ENCODE results near the gene GIPC3.
A peak's percentile ranks its signal among the peaks of the same experiment; 100 is the strongest.
"Not testable (repeated sequence)": the region's sequence is repeated elsewhere in the genome, so short reads cannot be mapped to it uniquely, and the experiment has no call there.

The GIPC3 gene

DNA sequence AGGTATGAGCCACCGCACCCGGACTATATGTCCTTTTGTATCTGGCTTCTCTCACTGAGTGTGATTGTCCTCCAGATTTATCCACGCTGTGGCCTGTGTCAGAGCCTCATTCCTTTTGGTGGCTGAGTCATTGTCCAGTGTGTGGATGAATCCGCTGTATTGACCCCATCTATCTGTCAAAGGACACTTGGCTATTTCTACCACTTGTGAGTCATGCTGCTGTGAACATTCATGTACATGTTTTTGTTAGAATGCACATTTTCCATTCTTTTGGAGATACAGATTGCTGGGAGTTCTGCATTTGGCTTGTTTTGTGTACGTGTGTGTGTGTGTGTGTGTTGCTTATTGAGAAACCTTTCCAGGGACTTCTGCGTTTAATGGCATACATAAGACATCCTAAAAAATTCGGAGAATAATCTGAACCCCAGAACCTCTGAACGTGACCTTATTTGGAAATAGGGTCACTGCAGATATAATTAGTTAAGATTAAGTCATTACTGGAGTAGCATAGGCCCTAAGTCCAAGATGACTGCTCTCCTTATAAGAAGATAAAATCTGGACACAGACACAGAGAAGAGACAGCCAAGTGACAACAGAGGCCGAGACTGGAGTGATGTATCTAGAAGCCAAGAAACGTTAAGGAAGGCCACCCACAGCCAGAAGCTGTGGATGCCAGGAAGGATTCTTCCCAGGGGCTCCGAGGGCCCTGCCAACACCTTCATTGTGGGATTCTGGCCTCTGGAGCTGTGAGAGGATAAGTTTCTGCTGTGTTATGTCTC, 4.9 kb upstream of the GIPC3 start:
- TF ChIP-seq, protein P1, sequence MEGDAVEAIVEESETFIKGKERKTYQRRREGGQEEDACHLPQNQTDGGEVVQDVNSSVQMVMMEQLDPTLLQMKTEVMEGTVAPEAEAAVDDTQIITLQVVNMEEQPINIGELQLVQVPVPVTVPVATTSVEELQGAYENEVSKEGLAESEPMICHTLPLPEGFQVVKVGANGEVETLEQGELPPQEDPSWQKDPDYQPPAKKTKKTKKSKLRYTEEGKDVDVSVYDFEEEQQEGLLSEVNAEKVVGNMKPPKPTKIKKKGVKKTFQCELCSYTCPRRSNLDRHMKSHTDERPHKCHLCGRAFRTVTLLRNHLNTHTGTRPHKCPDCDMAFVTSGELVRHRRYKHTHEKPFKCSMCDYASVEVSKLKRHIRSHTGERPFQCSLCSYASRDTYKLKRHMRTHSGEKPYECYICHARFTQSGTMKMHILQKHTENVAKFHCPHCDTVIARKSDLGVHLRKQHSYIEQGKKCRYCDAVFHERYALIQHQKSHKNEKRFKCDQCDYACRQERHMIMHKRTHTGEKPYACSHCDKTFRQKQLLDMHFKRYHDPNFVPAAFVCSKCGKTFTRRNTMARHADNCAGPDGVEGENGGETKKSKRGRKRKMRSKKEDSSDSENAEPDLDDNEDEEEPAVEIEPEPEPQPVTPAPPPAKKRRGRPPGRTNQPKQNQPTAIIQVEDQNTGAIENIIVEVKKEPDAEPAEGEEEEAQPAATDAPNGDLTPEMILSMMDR (IDR thresholded peaks at IDR 0.05; ENCODE audit: borderline replicate concordance, insufficient read depth, low read depth, low read length) = no peak
- H3K4me3 ChIP-seq (ENCODE audit: low read depth, low read length) = no peak overlapping the region

DNA sequence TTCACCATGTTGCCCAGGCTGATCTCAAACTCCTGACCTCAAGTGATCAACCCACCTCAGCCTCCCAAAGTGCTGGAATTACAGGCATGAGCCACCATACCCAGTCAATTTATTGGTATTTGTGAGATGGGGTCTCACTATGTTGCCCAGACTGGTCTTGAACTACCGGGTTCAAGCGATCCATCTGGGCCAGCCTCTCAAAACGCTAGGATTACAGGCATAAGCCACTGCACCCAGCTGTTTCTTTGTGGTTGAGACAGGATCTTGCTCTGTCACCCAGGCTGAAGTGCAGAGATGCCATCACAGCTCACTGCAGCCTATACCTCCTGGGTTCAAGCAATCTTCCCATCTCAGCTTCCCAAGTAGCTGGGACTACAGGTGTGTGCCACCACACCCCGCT, 3.5 kb upstream of the GIPC3 start:
- H3K4me3 ChIP-seq (ENCODE audit: low read depth, low read length) = not testable (repeated sequence)

DNA sequence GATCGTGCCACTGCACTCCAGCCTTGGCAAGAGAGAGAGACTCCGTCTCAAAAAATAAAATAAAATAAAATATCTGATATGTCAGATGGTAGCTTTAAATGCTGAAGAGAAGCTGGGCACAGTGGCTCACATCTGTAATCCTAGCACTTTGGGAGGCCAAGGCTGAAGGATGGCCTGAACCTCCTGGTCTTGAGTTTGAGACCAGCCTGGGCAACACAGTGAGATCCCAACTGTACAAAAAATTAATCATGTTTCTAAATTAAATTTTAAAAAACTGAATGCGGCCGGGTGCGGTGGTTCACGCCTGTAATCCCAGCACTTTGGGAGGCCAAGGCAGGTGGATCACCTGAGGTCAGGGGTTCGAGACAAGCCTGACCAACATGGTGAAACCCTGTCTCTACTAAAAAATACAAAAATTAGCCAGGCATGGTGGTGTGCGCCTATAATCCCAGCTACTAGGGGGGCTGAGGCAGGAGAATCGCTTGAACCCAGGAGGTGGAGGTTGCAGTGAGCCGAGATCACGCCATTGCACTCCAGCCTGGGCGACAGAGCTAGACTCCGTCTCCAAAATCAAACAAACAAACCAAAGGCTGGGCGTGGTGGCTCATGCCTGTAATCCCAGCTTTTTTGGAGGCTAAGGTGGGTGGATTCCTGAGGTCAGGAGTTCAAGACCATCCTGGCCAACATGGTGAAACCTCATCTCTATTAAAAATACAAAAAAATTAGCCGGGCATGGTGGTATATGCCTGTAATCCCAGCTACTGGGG, 1.1 kb upstream of the GIPC3 start:
- not testable (repeated sequence) for H3K4me3 ChIP-seq (ENCODE audit: low read depth, low read length)

DNA sequence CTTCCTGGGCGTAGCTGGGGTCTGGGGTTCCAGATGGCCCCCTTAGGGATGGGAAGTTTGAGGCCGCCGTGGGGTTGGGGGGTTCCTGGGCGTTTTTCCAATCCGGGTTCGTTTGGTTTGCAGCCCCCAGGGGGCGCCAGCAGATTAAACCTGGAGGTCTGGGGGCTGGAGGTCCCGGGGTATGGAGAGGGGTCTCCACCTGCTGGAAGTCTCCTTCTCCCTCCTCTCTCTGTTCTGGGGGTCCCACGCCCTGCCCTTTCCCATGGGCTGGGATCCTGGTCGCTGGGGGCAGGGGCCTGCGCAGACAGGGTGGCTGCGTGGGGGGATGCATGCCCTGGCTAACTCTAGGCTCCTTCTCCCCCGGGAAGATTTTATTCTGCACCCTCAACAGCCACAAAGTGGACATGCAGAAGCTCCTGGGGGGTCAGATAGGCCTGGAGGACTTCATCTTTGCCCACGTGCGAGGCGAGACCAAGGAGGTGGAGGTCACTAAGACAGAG, 899 bp downstream of the GIPC3 start:
- TF ChIP-seq, protein P1 (IDR thresholded peaks at IDR 0.05; ENCODE audit: borderline replicate concordance, insufficient read depth, low read depth, low read length) = peak; percentile 58
- H3K4me3 ChIP-seq (ENCODE audit: low read depth, low read length) = no peak overlapping the region

DNA sequence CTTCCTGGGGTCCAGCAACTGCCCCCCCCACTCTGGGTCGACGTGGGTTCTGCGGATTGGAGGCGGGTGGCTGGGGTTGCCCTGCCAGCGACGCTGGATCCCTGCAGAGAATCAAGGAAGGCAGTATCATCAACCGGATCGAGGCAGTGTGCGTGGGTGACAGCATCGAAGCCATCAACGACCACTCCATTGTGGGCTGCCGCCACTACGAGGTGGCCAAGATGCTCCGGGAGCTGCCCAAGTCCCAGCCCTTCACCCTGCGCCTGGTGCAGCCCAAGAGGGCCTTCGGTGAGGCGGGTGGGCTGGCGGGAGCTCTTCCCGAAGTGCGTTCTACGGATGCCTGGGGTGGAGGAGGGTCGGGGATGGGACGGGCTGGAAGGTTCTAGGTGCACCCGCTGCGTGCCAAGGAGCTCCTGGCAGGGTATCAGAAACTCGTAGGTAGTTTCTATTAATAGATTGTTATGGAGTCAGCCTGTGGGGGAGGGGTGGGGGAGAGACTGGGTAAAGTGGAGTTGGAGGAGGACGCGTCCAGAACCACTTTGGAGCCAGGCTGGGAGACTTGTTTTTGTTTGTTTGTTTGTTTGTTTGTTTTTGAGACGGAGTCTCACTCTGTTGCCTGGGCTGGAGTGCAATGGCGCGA, 1.5 kb downstream of the GIPC3 start:
- TF ChIP-seq, protein P1 (IDR thresholded peaks at IDR 0.05; ENCODE audit: borderline replicate concordance, insufficient read depth, low read depth, low read length) = no peak
- H3K4me3 ChIP-seq (ENCODE audit: low read depth, low read length) = no peak overlapping the region

DNA sequence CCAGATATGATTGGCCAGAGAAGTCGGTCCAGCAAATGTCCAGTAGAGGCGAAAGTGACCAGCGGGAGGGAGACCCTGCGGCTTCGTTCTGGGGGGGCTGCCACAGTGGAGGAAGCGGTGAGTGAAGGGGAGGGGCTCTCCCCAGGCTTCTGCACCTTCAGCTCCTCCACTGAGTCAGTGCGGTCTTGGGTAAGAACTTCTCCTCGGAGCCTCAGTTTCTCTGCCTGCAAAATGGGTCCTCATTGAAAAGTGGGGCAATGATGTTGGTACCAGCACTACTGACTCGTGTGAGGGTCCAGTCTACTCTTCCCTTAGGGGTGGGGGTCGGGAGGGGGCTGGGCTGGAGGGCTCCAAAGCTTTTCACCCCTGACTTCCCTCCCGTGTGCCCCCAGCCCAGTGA, 4.2 kb downstream of the GIPC3 start:
- no peak overlapping the region for H3K4me3 ChIP-seq (ENCODE audit: low read depth, low read length)
- TF ChIP-seq, protein P1 (IDR thresholded peaks at IDR 0.05; ENCODE audit: borderline replicate concordance, insufficient read depth, low read depth, low read length) = no peak

DNA sequence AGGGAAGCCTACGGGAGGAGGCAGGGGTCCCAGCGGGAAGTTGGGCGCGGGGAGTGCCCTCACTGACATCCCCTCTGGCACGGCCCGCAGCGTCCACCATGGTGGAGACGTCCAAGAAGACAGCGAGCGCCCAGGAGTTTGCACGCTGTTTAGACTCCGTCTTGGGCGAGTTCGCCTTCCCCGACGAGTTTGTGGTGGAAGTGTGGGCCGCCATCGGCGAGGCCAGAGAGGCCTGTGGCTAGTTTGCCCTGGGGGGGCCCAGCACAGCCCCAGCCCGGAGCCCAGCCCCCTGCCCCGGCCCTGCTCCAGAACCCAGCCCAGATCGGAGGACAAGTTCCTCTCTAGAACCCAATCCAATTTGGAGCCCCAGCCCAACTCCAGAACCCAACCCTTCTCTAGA, 4.7 kb downstream of the GIPC3 start:
- TF ChIP-seq, protein P1 (IDR thresholded peaks at IDR 0.05; ENCODE audit: borderline replicate concordance, insufficient read depth, low read depth, low read length) = no peak
- H3K4me3 ChIP-seq (ENCODE audit: low read depth, low read length) = no peak overlapping the region
